ENCODE data around the gene RING1. TPM values are rescaled to one million over a fixed set of nuclear protein-coding genes. Genes with fewer than 3 reads are reported as not detected.
A peak's percentile ranks its signal among the peaks of the same experiment; 100 is the strongest.

RING1 gene
- total RNA-seq, 2 donors from 2014 or later: 27.4 to 29.7 TPM

- intact Hi-C loops (cut with DNase I, micrococcal nuclease): no loop called here
- DNase-seq (no peak), ATAC-seq (no peak)
Measured at GRCh38 chr6:33201935-33202334, 6.4 kb upstream of the RING1 start.

DNA sequence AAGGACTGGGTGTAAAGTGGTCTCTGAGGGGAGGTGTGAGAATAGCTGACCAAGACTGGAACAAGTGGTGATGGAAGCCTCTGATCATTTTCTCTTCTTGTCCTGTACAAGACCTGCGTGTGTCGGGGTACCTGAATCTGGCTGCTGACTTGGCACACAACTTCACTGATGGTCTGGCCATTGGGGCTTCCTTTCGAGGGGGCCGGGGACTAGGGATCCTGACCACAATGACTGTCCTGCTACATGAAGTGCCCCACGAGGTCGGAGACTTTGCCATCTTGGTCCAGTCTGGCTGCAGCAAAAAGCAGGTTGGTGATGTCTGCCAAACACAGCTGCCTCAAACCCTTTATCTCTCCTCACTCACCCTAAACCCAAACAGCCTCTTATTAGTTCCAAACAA, 5.5 kb upstream of the RING1 start:
- DNase-seq (no peak), ATAC-seq (no peak)
- intact Hi-C loops (cut with DNase I, micrococcal nuclease): no loop called here

- intact Hi-C loops (cut with DNase I, micrococcal nuclease): no loop called here
- ATAC-seq: no peak
Measured at GRCh38 chr6:33203443-33204164, 4.7 kb upstream of the RING1 start.

DNA sequence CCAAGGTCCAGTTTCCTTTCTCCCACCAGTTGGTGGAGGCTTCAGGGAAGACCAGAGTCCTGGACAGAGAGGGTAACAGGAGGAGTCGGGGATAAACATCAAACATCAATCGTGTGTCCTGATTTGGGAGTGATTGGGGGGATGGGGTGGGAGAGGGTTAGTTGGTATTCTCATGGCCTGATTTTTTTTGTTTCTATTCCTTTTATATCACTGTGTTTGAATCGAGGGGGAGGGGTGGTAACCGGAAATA, 4.2 kb upstream of the RING1 start:
- intact Hi-C loops (cut with DNase I, micrococcal nuclease): no loop called here
- ATAC-seq (no peak), DNase-seq (no peak)

More at GRCh38 chr6:33203443-33204164, 4.7 kb upstream of the RING1 start:
- no peak for DNase-seq

DNA sequence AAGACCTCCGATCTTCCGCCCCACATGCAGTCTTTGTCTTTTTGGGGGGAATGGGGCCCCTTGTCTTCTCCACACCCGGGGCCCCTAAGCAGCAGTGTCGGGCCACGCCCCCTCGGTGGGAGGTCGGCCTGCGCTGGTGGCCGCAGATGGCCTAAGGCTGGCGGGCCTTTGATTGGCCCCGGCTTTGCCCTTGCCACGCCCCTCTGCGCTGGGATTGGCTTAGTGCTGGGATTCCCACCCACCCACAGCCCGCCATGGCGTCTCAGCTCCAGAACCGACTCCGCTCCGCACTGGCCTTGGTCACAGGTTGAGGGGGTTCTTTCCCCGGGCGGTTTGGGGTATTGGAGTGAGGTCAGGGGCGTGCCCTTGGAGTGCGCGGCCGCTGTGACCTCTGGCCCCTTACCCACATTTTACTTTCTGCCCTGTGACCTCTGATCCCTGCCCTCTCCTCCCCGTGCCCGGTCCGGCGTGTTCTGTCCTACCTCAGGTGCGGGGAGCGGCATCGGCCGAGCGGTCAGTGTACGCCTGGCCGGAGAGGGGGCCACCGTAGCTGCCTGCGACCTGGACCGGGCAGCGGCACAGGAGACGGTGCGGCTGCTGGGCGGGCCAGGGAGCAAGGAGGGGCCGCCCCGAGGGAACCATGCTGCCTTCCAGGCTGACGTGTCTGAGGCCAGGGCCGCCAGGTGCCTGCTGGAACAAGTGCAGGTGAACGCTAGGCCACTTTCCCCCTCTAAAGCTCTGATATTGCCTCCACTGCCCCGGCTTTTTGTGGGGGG, 3.7 kb upstream of the RING1 start, which contains the start of gene HSD17B8:
Gene HSD17B8 (plus strand): TSS at position 241 of the 776 bp plus-strand sequence. CDS start 14 bp downstream, at position 255.
- DNase-seq: peak; percentile 97 to 99
- ATAC-seq: peak; percentile 68
- intact Hi-C loops (cut with DNase I, micrococcal nuclease): no loop called here

DNA sequence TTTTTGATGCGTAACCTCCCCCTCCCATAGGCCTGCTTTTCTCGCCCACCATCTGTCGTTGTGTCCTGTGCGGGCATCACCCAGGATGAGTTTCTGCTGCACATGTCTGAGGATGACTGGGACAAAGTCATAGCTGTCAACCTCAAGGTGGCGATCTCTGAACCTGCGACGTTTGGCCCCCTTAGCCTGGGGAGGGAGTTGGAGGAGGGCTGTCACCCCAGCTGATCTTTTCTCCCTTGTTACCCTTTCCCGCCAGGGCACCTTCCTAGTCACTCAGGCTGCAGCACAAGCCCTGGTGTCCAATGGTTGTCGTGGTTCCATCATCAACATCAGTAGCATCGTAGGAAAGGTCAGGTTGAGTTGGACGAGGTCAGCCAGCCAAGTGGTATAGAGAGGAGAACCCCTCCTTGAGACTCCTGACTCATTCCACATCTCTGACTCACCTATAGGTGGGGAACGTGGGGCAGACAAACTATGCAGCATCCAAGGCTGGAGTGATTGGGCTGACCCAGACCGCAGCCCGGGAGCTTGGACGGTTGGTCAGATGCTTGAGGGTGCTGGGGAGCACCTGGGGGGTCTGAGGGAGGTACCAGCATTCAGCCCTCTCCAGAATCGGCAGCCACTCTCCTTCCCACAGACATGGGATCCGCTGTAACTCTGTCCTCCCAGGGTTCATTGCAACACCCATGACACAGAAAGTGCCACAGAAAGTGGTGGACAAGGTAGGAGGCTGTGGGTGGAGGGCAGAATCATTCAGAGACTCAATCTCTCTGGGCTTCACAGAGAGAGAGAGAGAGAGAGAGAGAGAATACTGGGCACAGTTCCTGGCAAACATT, 2.9 kb upstream of the RING1 start:
- intact Hi-C loops (cut with DNase I, micrococcal nuclease): no loop called here
- ATAC-seq (no peak), DNase-seq (no peak)

DNA sequence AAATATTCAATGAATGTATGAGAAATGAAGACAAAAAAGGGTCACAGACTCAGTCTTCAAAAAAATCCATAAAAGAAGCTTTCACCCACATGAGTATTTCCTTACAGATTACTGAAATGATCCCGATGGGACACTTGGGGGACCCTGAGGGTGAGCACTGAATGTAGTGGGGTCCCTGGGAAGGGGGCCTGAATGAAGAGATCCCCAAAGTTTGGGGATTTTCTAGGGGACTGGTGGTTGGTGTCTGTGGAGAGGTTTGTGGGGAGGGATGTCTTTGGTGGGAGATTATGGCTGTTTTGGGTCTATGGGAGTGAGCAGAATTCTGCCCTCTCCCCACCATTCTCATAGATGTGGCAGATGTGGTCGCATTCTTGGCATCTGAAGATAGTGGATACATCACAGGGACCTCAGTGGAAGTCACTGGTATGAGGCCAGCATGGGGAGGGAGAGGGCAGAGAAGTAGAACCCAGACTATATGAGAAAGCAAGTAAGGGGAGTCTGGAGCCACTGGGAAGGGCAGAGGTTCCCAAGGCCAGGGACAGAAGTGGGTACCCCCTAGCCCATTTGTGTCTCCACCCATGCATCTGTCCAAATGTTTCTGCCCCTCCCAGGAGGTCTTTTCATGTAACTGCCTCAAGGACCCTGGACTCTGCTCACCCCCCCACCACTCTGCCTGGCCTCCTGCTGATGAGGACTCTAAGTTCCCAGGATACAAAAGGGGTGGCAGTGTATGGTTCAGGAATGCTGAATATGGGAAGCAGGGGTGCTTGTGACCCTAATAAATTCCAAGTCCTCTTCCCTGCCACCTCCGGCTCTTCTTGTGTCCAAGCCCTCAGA, 2.1 kb upstream of the RING1 start:
- no peak for ATAC-seq
- DNase-seq: no peak
- intact Hi-C loops (cut with DNase I, micrococcal nuclease): no loop called here

DNA sequence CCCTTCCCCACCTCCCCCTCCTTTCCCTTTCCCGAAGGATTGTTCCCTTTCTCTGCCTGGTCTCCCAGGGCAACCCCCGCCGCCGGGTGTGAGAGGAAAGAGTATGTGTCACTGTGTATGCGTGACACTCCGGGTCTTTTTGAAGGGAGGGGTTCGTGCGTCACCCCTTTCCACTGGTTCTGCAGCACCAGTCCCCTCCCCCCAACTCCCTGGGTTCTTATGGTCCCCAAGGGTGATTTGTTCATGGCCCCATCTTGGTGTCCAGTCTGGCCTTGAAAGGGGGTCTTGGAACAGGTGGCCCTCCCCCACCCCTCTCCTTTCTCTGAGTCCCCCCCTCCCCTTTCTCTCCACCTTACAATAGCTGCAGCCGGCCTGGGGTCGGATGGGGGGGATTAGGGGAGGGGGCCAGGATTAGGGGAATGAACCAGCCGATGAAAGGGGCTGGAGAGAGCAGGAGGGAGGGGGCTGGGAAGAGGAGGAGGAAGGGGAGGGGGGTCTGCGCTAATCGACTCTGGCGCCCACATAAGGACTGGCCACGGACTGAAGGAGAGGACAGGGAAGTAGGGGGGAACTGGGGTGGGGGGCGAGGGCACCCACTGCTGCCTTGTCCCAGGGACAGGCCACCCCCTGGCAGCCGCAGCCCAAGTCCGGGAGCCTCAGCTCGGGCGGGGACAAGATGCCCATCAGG, 1.3 kb upstream of the RING1 start:
- ATAC-seq (no peak), DNase-seq (peak in 1 of 2 donors; percentile 35)
- intact Hi-C loops (cut with DNase I, micrococcal nuclease): no loop called here

- DNase-seq (peak; percentile 60 to 65), ATAC-seq (peak; percentile 45)
- intact Hi-C loops (cut with DNase I, micrococcal nuclease): no loop called here
Measured at GRCh38 chr6:33207552-33208090, 679 bp upstream of the RING1 start.

DNA sequence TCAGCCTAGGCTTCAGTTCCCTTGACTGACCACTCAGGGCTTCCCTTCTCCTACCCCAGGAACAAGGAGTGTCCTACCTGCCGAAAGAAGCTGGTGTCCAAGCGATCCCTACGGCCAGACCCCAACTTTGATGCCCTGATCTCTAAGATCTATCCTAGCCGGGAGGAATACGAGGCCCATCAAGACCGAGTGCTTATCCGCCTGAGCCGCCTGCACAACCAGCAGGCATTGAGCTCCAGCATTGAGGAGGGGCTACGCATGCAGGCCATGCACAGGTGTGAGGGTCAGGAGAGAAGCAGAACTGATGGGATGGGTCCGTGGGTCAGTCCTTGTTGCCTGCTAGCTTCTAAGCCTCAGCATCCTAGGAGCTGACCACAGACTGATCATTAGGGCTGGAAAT, 1.6 kb downstream of the RING1 start:
- intact Hi-C loops (cut with DNase I, micrococcal nuclease): no loop called here
- no peak for DNase-seq
- ATAC-seq: no peak

- DNase-seq (no peak), ATAC-seq (no peak)
- intact Hi-C loops (cut with DNase I, micrococcal nuclease): no loop called here
Measured at GRCh38 chr6:33211136-33211535, 2.8 kb downstream of the RING1 start.

- intact Hi-C loops (cut with DNase I, micrococcal nuclease): no loop called here
- DNase-seq (no peak), ATAC-seq (no peak)
Measured at GRCh38 chr6:33211666-33212422, 3.5 kb downstream of the RING1 start.

GRCh38 chr6:33212857-33213165, 4.5 kb downstream of the RING1 start:
- intact Hi-C loops (cut with DNase I, micrococcal nuclease): no loop called here
- ATAC-seq (no peak), DNase-seq (no peak)

DNA sequence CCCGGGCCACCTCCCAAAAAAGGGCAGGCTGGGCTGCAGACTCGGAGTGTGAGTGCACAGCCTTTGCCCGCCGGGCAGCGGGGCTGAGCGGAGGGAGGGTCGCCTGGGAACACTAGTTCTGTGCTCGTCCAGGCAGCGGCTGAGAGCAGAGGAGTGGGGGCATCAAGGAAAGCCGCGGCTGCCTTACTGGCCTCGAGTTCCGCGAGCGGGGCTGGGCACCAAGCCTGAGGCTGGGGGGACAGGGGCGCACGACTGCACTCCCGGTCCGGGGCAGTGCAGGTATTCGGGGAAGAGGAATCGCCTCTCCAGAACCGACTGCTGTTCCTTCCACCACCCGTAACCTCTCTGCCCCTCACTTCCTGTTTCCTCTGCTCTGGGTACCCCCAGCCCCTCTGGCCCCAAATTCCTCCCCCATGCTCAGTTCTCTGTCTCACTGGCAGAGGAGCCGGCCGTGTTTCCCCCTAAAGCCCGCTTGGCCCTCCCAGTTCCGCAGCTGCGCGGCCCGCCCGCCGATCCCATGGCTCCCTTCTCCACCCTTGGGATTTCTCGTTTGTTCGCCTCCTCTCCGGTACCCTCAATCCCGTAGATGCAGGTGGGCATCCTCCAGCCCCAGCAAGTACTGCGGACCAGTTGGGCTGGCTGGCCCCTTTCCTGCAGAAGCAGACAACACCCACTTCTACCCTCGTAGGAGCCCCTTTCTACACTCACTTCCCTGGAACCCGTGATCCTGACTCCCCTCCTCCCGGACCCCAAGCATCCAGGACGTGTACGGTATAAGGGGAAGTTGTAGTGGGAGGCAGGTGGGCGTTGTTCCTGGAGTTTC, 5.1 kb downstream of the RING1 start:
- intact Hi-C loops (cut with DNase I, micrococcal nuclease): no loop called here
- DNase-seq (peak in 1 of 2 donors; percentile 39), ATAC-seq (peak; percentile 35)

DNA sequence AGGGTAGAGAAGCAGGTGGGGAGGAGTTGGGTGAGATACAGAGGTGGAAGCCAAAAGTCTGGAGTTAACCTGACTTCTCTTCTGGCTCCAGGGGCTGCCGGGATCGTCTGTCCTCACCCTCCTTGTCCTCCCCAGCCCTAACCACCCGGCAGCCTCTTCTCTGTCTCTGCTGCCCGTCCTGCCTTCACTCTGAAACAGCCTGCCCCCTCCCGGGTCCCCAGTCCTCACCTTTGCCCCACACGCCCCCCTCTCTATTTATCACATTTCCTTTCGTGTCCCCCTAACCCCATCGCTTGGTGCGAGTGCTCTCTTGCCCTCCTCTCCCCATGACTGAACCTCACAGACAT, 5.7 kb downstream of the RING1 start:
- DNase-seq (no peak), ATAC-seq (peak; percentile 17)
- intact Hi-C loops (cut with DNase I, micrococcal nuclease): no loop called here

- DNase-seq: no peak
- intact Hi-C loops (cut with DNase I, micrococcal nuclease): no loop called here
- no peak for ATAC-seq
Measured at GRCh38 chr6:33215271-33216116, 7.2 kb downstream of the RING1 start.

Measured in left colon (tissue), 2 donors.